Hematopoietic multipotent progenitor cell treated with erythropoietin and hydrocortisone succinate and interleukin-3 and kit ligand, for 8 days (in vitro differentiated cells): ENCODE measurements around the gene FAM110D.

Experiments used
- DNase-seq: peaks from one replicate; pipeline ENCODE4 v3.0.0-alpha.2; 2015

Gene FAM110D

GRCh38 chr1:26164036-26164860 lies 5.4 kb downstream of the FAM110D start:
- DNase-seq = no peak

GRCh38 chr1:26164861-26165842 lies 6.3 kb downstream of the FAM110D start:
- no peak for DNase-seq

GRCh38 chr1:26166719-26167281 lies 7.9 kb downstream of the FAM110D start:
- DNase-seq = no peak

GRCh38 chr1:26168410-26169197 lies 9.7 kb downstream of the FAM110D start, which contains the start of gene C1orf232:
Gene C1orf232, minus strand, starts transcription at chr1:26168963. Its CDS starts 464 bp downstream, at chr1:26168499.
- DNase-seq = no peak

- DNase-seq = no peak
Observed at GRCh38 chr1:26169198-26169554, 10.3 kb downstream of the FAM110D start.

- DNase-seq = peak; percentile 91
Observed at GRCh38 chr1:26169669-26170471, 11.0 kb downstream of the FAM110D start, which contains the start of gene ZNF593. Gene ZNF593, plus strand, starts transcription at chr1:26169908. Its CDS starts 76 bp downstream, at chr1:26169984.

GRCh38 chr1:26170472-26170821 lies 11.6 kb downstream of the FAM110D start:
- no peak for DNase-seq

GRCh38 chr1:26171084-26172072 lies 12.5 kb downstream of the FAM110D start, which contains the start of gene ZNF593OS:
Gene ZNF593OS, minus strand, starts transcription at chr1:26171832. Its CDS starts 171 bp downstream, at chr1:26171661.
- no peak for DNase-seq

- DNase-seq = no peak
Observed at GRCh38 chr1:26175346-26175745, 16.5 kb downstream of the FAM110D start.

- no peak for DNase-seq
Observed at GRCh38 chr1:26177182-26177684, 18.4 kb downstream of the FAM110D start, which contains the start of gene CNKSR1. Gene CNKSR1, plus strand, starts transcription at chr1:26177491. Its CDS starts 57 bp downstream, at chr1:26177548.

GRCh38 chr1:26180010-26180506 lies 21.2 kb downstream of the FAM110D start:
- no peak for DNase-seq

- DNase-seq = no peak
Observed at GRCh38 chr1:26181586-26182382, 22.9 kb downstream of the FAM110D start.

- no peak for DNase-seq
Observed at GRCh38 chr1:26182383-26182696, 23.5 kb downstream of the FAM110D start.

GRCh38 chr1:26184086-26184485 lies 25.2 kb downstream of the FAM110D start:
- no peak for DNase-seq

GRCh38 chr1:26184883-26185282 lies 26.0 kb downstream of the FAM110D start:
- no peak for DNase-seq

GRCh38 chr1:26187882-26188281 lies 29.0 kb downstream of the FAM110D start:
- DNase-seq = no peak

GRCh38 chr1:26188477-26188876 lies 29.6 kb downstream of the FAM110D start:
- DNase-seq = no peak

GRCh38 chr1:26189331-26189730 lies 30.5 kb downstream of the FAM110D start:
- DNase-seq = no peak

- no peak for DNase-seq
Observed at GRCh38 chr1:26189751-26190275, 30.9 kb downstream of the FAM110D start.
